A549 (cell line): Measurements from ENCODE around the gene ZNF407.

Experiments
- CTCF ChIP-seq: fragments of >200 bp; sonication (Bioruptor Twin); formaldehyde crosslinking; IDR thresholded peaks from 3 replicates; pipeline ENCODE4 v1.5.1; 2016
- EHMT2 ChIP-seq: fragments of 200-600 bp; sonication (generic); IDR thresholded peaks from 2 replicates; pipeline ENCODE4 v1.6.1; 2016; ENCODE audit warnings: antibody characterized with exemption, low read depth, mild to moderate bottlenecking, moderate library complexity
- EP300 ChIP-seq, 2 experiments: fragments of >200 bp; sonication (Bioruptor Twin); formaldehyde crosslinking; IDR thresholded peaks; 2 replicates in 1 of 2; 3 replicates in 1 of 2; pipeline ENCODE4 v1.6.1; 2016 to 2017
- REST ChIP-seq: fragments of 200-600 bp; sonication (generic); IDR thresholded peaks from 2 replicates; pipeline ENCODE4 v1.6.1; 2016; ENCODE audit warnings: antibody characterized with exemption, mild to moderate bottlenecking, moderate library complexity

- no peak for TF ChIP-seq EP300 (IDR thresholded peaks at IDR 0.05)
- no peak for TF ChIP-seq REST
- TF ChIP-seq CTCF, result no peak
- no peak for TF ChIP-seq EHMT2
Measured at GRCh38 chr18:74862094-74862493, 264.4 kb downstream of the ZNF407 start.
